K562 (cell line): ENCODE measurements around the gene USP15. TPM values are rescaled to one million over a fixed set of nuclear protein-coding genes. Genes with fewer than 3 reads are reported as not detected.
A peak's percentile ranks its signal among the peaks of the same experiment; 100 is the strongest.

Experiments
- ATAC-seq: fragments of 200-7000 bp; cut with Tn5 transposase; 3 replicates; pipeline ENCODE4 v1.9.1; 2020; ENCODE audit warnings: moderate library complexity
- BruUV-seq: library from RNA; stranded (reverse); fragments of 400-500 nt; replicated peaks from 2 replicates; lab custom pipeline; 2021; lab: Mats Ljungman, UMichigan
- CTCF ChIA-PET: fragments of 300-600 bp; formaldehyde crosslinking; extraction: SDS; loops from one replicate; lab custom pipeline; 2021; ENCODE audit warnings: low intra/inter-chr PET ratio; lab: Yijun Ruan, JAX
- POLR2A ChIA-PET: fragments of 300-600, 350-650 bp; sonication (Branson Sonifier 250); formaldehyde crosslinking; extraction: SDS; loops from one replicate; lab custom pipeline; 2021; ENCODE audit warnings: antibody characterized with exemption, inconsistent platforms; lab: Yijun Ruan, JAX
- DNase-seq, 4 experiments: peaks; one replicate each; pipeline versions ENCODE4 v3.0.0 to v3.0.0-alpha.2; 2011 to 2018; ENCODE audit warnings: low spot score in 3 of 4, mixed read lengths in 3 of 4; ENCODE audit errors: extremely low read depth in 1 of 4
- FAIRE-seq: peaks from 2 replicates; lab custom pipeline; 2011; peaks lifted over from hg19 to GRCh38; lab: Jason Lieb, UNC
- H2AFZ ChIP-seq: 2 replicates; pipeline ENCODE4 v1.6.0; 2011; ENCODE audit warnings: low read depth, low read length, control low read depth, inconsistent platforms
- H3K27ac ChIP-seq: fragments of 200-600 bp; 3 replicates; pipeline ENCODE4 v1.8.0; 2011; ENCODE audit warnings: low read depth, mild to moderate bottlenecking, control low read depth, inconsistent platforms, low read length, moderate library complexity, mixed read lengths; ENCODE audit errors: extremely low read depth
- H3K27me3 ChIP-seq, 2 experiments: fragments of 300-600 bp in 1 of 2; 2 replicates in 1 of 2; 3 replicates in 1 of 2; pipeline versions ENCODE4 v1.6.0 to v1.8.0; 2011; ENCODE audit warnings: inconsistent platforms in 2 of 2, low read length in 2 of 2, mild to moderate bottlenecking in 1 of 2, mixed read lengths in 1 of 2, moderate library complexity in 1 of 2; ENCODE audit not compliant: control insufficient read depth in 2 of 2, insufficient read depth in 2 of 2
- H3K36me3 ChIP-seq: fragments of 300-600 bp; 3 replicates; pipeline ENCODE4 v1.8.0; 2011; ENCODE audit warnings: mild to moderate bottlenecking, low read length, inconsistent platforms; ENCODE audit not compliant: control insufficient read depth, insufficient read depth
- H3K4me1 ChIP-seq, 2 experiments: fragments of 200-600 bp in 1 of 2; replicated peaks in 1 of 2; 2 replicates in 1 of 2; 3 replicates in 1 of 2; pipeline versions ENCODE4 v1.5.1 to v1.8.0; 2011; ENCODE audit warnings: inconsistent platforms in 2 of 2, low read length in 2 of 2, mild to moderate bottlenecking in 1 of 2, mixed read lengths in 1 of 2, moderate library complexity in 1 of 2; ENCODE audit not compliant: control insufficient read depth in 2 of 2, insufficient read depth in 2 of 2
- H3K4me2 ChIP-seq: 2 replicates; pipeline ENCODE4 v1.6.1; 2011; ENCODE audit warnings: low read length, control low read depth, inconsistent platforms, mixed read lengths; ENCODE audit not compliant: insufficient read depth
- H3K4me3 ChIP-seq: fragments of 200-600 bp; sonication (generic), shearing (Covaris generic); 2 replicates; pipeline ENCODE4 v1.5.1; 2016; ENCODE audit warnings: control low read depth, inconsistent platforms
- H3K79me2 ChIP-seq: fragments of 200-600 bp; 3 replicates; pipeline ENCODE4 v1.8.0; 2011; ENCODE audit warnings: low read length, inconsistent platforms; ENCODE audit not compliant: control insufficient read depth, insufficient read depth
- H3K9ac ChIP-seq, 2 experiments: 2 replicates each; pipeline versions ENCODE4 v1.6.0 to v1.6.1; 2011; ENCODE audit warnings: low read depth in 2 of 2, low read length in 2 of 2, control low read depth in 1 of 2, inconsistent platforms in 1 of 2, mild to moderate bottlenecking in 1 of 2, mixed read lengths in 1 of 2; ENCODE audit not compliant: insufficient read depth in 1 of 2
- H3K9me1 ChIP-seq: one replicate; pipeline ENCODE4 v1.6.0; 2011; ENCODE audit warnings: inconsistent platforms, mild to moderate bottlenecking, low read length, moderate library complexity; ENCODE audit not compliant: control insufficient read depth, insufficient read depth
- H3K9me3 ChIP-seq: replicated peaks from 2 replicates; pipeline ENCODE4 v1.5.1; 2011; ENCODE audit warnings: low read depth, low read length, inconsistent platforms; ENCODE audit not compliant: control insufficient read depth, insufficient read depth
- H4K20me1 ChIP-seq: replicated peaks from 2 replicates; pipeline ENCODE4 v1.6.1; 2011; ENCODE audit warnings: low read length, inconsistent platforms, mixed read lengths; ENCODE audit not compliant: control insufficient read depth, insufficient read depth
- CEBPB ChIP-seq: fragments of 450-650 bp; IDR thresholded peaks from 2 replicates; pipeline ENCODE4 v1.6.1; 2016; ENCODE audit warnings: missing genetic modification characterization, missing compliant biosample characterization
- CEBPG ChIP-seq, 3 experiments: fragments of 200-800 bp in 1 of 3; sonication (Bioruptor generic) in 1 of 3; sonication (generic) in 1 of 3; formaldehyde crosslinking in 1 of 3; IDR thresholded peaks in 2 of 3; conservative IDR thresholded peaks in 1 of 3; 2 replicates each; pipeline versions ENCODE4 v1.6.1 to v1.8.0; 2016 to 2022; ENCODE audit warnings: missing compliant biosample characterization in 2 of 3, missing genetic modification characterization in 2 of 3, mild to moderate bottlenecking in 1 of 3, missing genetic modification reagents in 1 of 3
- CHD2 ChIP-seq: IDR thresholded peaks from 2 replicates; pipeline ENCODE4 v1.6.1; 2011; ENCODE audit warnings: low read depth, low read length
- FOSL1 ChIP-seq: fragments of 200-800 bp; sonication (Bioruptor generic); conservative IDR thresholded peaks from 2 replicates; pipeline ENCODE4 v1.6.1; 2016; ENCODE audit warnings: missing genetic modification characterization, missing compliant biosample characterization
- MYNN ChIP-seq, 2 experiments: sonication (generic); formaldehyde crosslinking in 1 of 2; IDR thresholded peaks; 2 replicates each; pipeline versions ENCODE4 v1.5.0 to v1.6.1; 2016 to 2020; ENCODE audit warnings: antibody characterized with exemption in 1 of 2, missing genetic modification reagents in 1 of 2
- TAF15 ChIP-seq: fragments of 200-400 bp; formaldehyde crosslinking; IDR thresholded peaks from 2 replicates; pipeline ENCODE4 v1.6.1; 2017; ENCODE audit warnings: mild to moderate bottlenecking, low read depth, low read length, moderate library complexity
- ZNF764 ChIP-seq: fragments of 250-450 bp; sonication (Bioruptor Pico); IDR thresholded peaks from 2 replicates; pipeline ENCODE4 v1.4.0; 2020; ENCODE audit warnings: low read depth, mild to moderate bottlenecking, moderate library complexity
- WGBS: fragments of 100-300 bp; shearing (Covaris generic); methylation state at CpG from one replicate; pipeline ENCODE4 v1.1.6; 2016; ENCODE audit warnings: low coverage, mixed read lengths; ENCODE audit not compliant: insufficient coverage; ENCODE audit errors: missing lambda C conversion rate; 5-methylcytosine and 5-hydroxymethylcytosine counted together
- in situ Hi-C: fragments of 300-500 bp; cut with MboI; formaldehyde crosslinking; loops from 4 replicates; pipeline ENCODE4 v1.15.0; 2018; ENCODE audit warnings: inconsistent platforms, mixed read lengths
- intact Hi-C: fragments of 100-400 bp; cut with micrococcal nuclease; formaldehyde crosslinking; loops from 2 replicates; pipeline ENCODE4 v1.14.2; 2022
- polyA plus RNA-seq, 8 experiments: library from polyadenylated mRNA; depleted of rRNA in 4 of 8; stranded (reverse) in 5 of 8; unstranded in 3 of 8; fragments of >200 nt; fragmentation: Nextera tagmentation in 2 of 8; fragmentation: Illumina TruSeq in 1 of 8; extraction: Ambion mirVana in 2 of 8; extraction: Trizol in 1 of 8; gene quantifications; 2 replicates each; pipeline versions ENCODE4 v1.2.1 to v1.2.3, GENCODE V29; 2011 to 2014; ENCODE audit warnings: inconsistent platforms in 1 of 8, missing spikeins in 1 of 8
- total RNA-seq, 7 experiments: library from RNA; depleted of rRNA in 6 of 7; stranded (reverse); fragments of >200 nt in 6 of 7; fragmentation: Illumina TruSeq in 2 of 7; extraction: Trizol in 2 of 7; gene quantifications; 2 replicates each; pipeline versions ENCODE4 v1.2.1 to v1.2.3, GENCODE V29; 2011 to 2021; ENCODE audit warnings: low replicate concordance in 1 of 7

Gene USP15
- total and polyA plus RNA-seq, 9 of the 15 experiments (the other 6 are each of a cell fraction or from before 2014, with no cell fraction given) = 140 to 272 (median 182) TPM

GRCh38 chr12:62211510-62211909, 48.7 kb upstream of the USP15 start:
- ChIA-PET CTCF (no interaction called here), POLR2A (no interaction called here)
- intact Hi-C loops = loop anchor here (5.0 kb wide), 1 partner anchor 51 kb away; the partner anchor contains the start of gene USP15
- DNase-seq (no peak), FAIRE-seq (no peak), ATAC-seq (peak; percentile 47)
- H3K79me2 ChIP-seq = no peaks in the 10 kb centered on the region
- no peaks in the 10 kb centered on the region for H3K36me3 ChIP-seq
- H3K9me3 ChIP-seq = no peaks in the 10 kb centered on the region
- no peak overlapping the region for H3K9ac ChIP-seq
- H3K27me3 ChIP-seq = no peaks in the 10 kb centered on the region
- WGBS = 41% methylated on average over 3 of the region's 4 CpGs
- BruUV-seq = no TSS peak
- no peaks in the 10 kb centered on the region for H3K9me1 ChIP-seq
- peaks cover 0 to 3% of the 10 kb centered on the region in 2 experiments; a peak in 2 of 5 replicates for H3K4me1 ChIP-seq
- no peak overlapping the region for H3K4me3 ChIP-seq
- TF ChIP-seq CHD2 = no peak
- TF ChIP-seq CEBPG (CRISPR knock-in tag; IDR thresholded peaks at IDR 0.05) = no peak
- 0 out of 4 replicates have a peak, but pooled peaks of 1 of the 2 experiments have one; percentile 21 for TF ChIP-seq CEBPG (tag; conservative IDR thresholded peaks at IDR 0.05 in 1 of 2, IDR thresholded peaks at IDR 0.05 in 1 of 2)
- no peak for TF ChIP-seq ZNF764 (CRISPR knock-in tag)
- peak; percentile 89 for TF ChIP-seq MYNN (IDR thresholded peaks at IDR 0.05)
- no peak for TF ChIP-seq MYNN (CRISPR knock-in tag; IDR thresholded peaks at IDR 0.05)
- TF ChIP-seq FOSL1 (tag) = 0 out of 2 replicates have a peak, but pooled peaks have one; percentile 20
- TF ChIP-seq TAF15 = no peak
- TF ChIP-seq CEBPB (tag) = peak; percentile 91
- in situ Hi-C loops = no loop called here
- H3K27ac ChIP-seq = no peak overlapping the region
- H2AFZ ChIP-seq = no peak overlapping the region
- H4K20me1 ChIP-seq = no peaks in the 10 kb centered on the region
- H3K4me2 ChIP-seq = no peak overlapping the region
